HG03175 (cell line): ENCODE measurements around the gene SMU1.
"Not testable (repeated sequence)": the region's sequence is repeated elsewhere in the genome, so short reads cannot be mapped to it uniquely, and the experiment has no call there.

Experiments used
- ATAC-seq: cut with Tn5 transposase; IDR thresholded peaks from one replicate; pipeline ENCODE4 v1.9.1; 2021; ENCODE audit warnings: mild to moderate bottlenecking, moderate library complexity; ENCODE audit not compliant: unreplicated experiment

Gene SMU1

GRCh38 chr9:33106372-33106771, 29.9 kb upstream of the SMU1 start:
- ATAC-seq, result no peak

- no peak for ATAC-seq
Observed at GRCh38 chr9:33105959-33106358, 29.5 kb upstream of the SMU1 start.

- ATAC-seq, result no peak
Observed at GRCh38 chr9:33105504-33105903, 29.0 kb upstream of the SMU1 start.

GRCh38 chr9:33104401-33104800, 27.9 kb upstream of the SMU1 start:
- ATAC-seq, result no peak

- ATAC-seq, result no peak
Observed at GRCh38 chr9:33103501-33104281, 27.2 kb upstream of the SMU1 start.

- ATAC-seq, result no peak
Observed at GRCh38 chr9:33102551-33103210, 26.2 kb upstream of the SMU1 start.

- ATAC-seq, result no peak
Observed at GRCh38 chr9:33101104-33101951, 24.9 kb upstream of the SMU1 start.

GRCh38 chr9:33099754-33100153, 23.3 kb upstream of the SMU1 start:
- ATAC-seq, result no peak

- no peak for ATAC-seq
Observed at GRCh38 chr9:33097192-33097591, 20.7 kb upstream of the SMU1 start.

- ATAC-seq, result no peak
Observed at GRCh38 chr9:33092634-33093033, 16.2 kb upstream of the SMU1 start.

GRCh38 chr9:33085672-33086071, 9.2 kb upstream of the SMU1 start:
- ATAC-seq, result not testable (repeated sequence)

GRCh38 chr9:33082538-33083326, 6.3 kb upstream of the SMU1 start:
- ATAC-seq, result peak; percentile 44

- ATAC-seq, result no peak
Observed at GRCh38 chr9:33082128-33082527, 5.7 kb upstream of the SMU1 start.

GRCh38 chr9:33081128-33081851, 4.8 kb upstream of the SMU1 start:
- ATAC-seq, result peak; percentile 29

GRCh38 chr9:33080534-33080933, 4.1 kb upstream of the SMU1 start:
- ATAC-seq, result no peak

- no peak for ATAC-seq
Observed at GRCh38 chr9:33068991-33069390, 7.5 kb downstream of the SMU1 start.

- peak; percentile 85 for ATAC-seq
Observed at GRCh38 chr9:33065157-33066076, 11.1 kb downstream of the SMU1 start.

- ATAC-seq, result no peak
Observed at GRCh38 chr9:33051144-33051543, 25.3 kb downstream of the SMU1 start.
